ENCODE measurements around the gene RFWD3.
"Not testable (repeated sequence)": the region's sequence is repeated elsewhere in the genome, so short reads cannot be mapped to it uniquely, and the experiment has no call there.

RFWD3 gene

DNA sequence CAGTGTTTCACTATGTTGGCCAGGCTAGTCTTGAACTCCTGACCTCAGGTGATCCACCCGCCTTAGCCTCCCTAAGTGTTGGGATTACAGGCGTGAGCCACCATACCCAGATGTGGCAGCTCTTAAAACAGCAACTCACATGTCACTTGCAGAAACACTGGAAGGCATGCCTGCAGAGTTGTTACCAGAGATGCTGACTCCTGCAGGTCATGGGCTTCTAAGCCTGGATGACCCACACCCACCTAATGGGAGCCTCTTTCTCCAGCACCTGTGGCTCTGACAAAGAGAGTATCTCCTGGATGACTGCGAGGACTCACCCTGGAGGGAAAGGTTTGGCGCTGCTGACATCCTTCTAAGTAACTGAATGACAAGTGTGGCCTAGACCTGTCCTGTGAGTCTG lies 11.2 kb upstream of the RFWD3 start:
- Histone ChIP-seq H2AK5ac (ENCODE audit: low read length) (no peak overlapping the region), H4K8ac (ENCODE audit: low read depth, low read length) (no peak overlapping the region), H3K23ac (ENCODE audit: low read length) (no peak overlapping the region), H3K79me1 (ENCODE audit: low read length) (no peaks in the 10 kb centered on the region), H3K27ac (ENCODE audit: low read depth, low read length) (no peak overlapping the region), H3K56ac (ENCODE audit: low read length) (no peak overlapping the region), H3K9ac (ENCODE audit: low read length) (no peak overlapping the region), H3K4ac (ENCODE audit: low read depth, low read length) (no peak overlapping the region), H3K18ac (ENCODE audit: low read length) (no peak overlapping the region), H3K4me1 (ENCODE audit: control insufficient read depth, low read depth, low read length) (no peaks in the 10 kb centered on the region), H4K5ac (ENCODE audit: low read length) (no peak overlapping the region), H2BK15ac (replicated peaks; ENCODE audit: low read depth) (no peak overlapping the region), H2BK5ac (ENCODE audit: low read length) (no peak overlapping the region), H3K4me3 (ENCODE audit: low read length) (no peak overlapping the region), H2BK120ac (ENCODE audit: low read depth, low read length) (no peak overlapping the region), H3K36me3 (ENCODE audit: control insufficient read depth, insufficient read depth, low read length) (no peaks in the 10 kb centered on the region), H3K79me2 (ENCODE audit: control insufficient read depth, insufficient read depth, low read length) (no peaks in the 10 kb centered on the region), H3K27me3 (ENCODE audit: insufficient read depth, low read length, poor library complexity) (no peaks in the 10 kb centered on the region), H3K4me2 (ENCODE audit: low read length) (no peak overlapping the region)
- WGBS (ENCODE audit: extremely low coverage, insufficient coverage, low lambda C conversion rate), result no CpG with 5 or more reads among the region's 4 CpGs
- DNase-seq, result no peak

- H3K4ac ChIP-seq (ENCODE audit: low read depth, low read length), result no peak overlapping the region
- no peaks in the 10 kb centered on the region for H3K36me3 ChIP-seq (ENCODE audit: control insufficient read depth, insufficient read depth, low read length)
- no peaks in the 10 kb centered on the region for H3K79me2 ChIP-seq (ENCODE audit: control insufficient read depth, insufficient read depth, low read length)
- no peaks in the 10 kb centered on the region for H3K79me1 ChIP-seq (ENCODE audit: low read length)
- no peaks in the 10 kb centered on the region for H3K27me3 ChIP-seq (ENCODE audit: insufficient read depth, low read length, poor library complexity)
- H2BK5ac ChIP-seq (ENCODE audit: low read length), result no peak overlapping the region
- no peak overlapping the region for H3K23ac ChIP-seq (ENCODE audit: low read length)
- no peak overlapping the region for H3K4me2 ChIP-seq (ENCODE audit: low read length)
- no CpG with 5 or more reads among the region's 3 CpGs for whole genome bisulfite sequencing (ENCODE audit: extremely low coverage, insufficient coverage, low lambda C conversion rate)
- no peak overlapping the region for H2BK120ac ChIP-seq (ENCODE audit: low read depth, low read length)
- no peak overlapping the region for H3K56ac ChIP-seq (ENCODE audit: low read length)
- H2AK5ac ChIP-seq (ENCODE audit: low read length), result no peak overlapping the region
- no peaks in the 10 kb centered on the region for H3K4me1 ChIP-seq (ENCODE audit: control insufficient read depth, low read depth, low read length)
- no peak for DNase-seq
- no peak overlapping the region for H3K9ac ChIP-seq (ENCODE audit: low read length)
- no peak overlapping the region for H3K18ac ChIP-seq (ENCODE audit: low read length)
- H4K5ac ChIP-seq (ENCODE audit: low read length), result no peak overlapping the region
- no peak overlapping the region for H4K8ac ChIP-seq (ENCODE audit: low read depth, low read length)
- no peak overlapping the region for H3K27ac ChIP-seq (ENCODE audit: low read depth, low read length)
- no peak overlapping the region for H3K4me3 ChIP-seq (ENCODE audit: low read length)
- no peak overlapping the region for H2BK15ac ChIP-seq (replicated peaks; ENCODE audit: low read depth)
Observed at GRCh38 chr16:74673876-74674275, 7.2 kb upstream of the RFWD3 start.

GRCh38 chr16:74668877-74669276 lies 2.2 kb upstream of the RFWD3 start:
- H3K56ac ChIP-seq (ENCODE audit: low read length); H3K4me1 ChIP-seq (ENCODE audit: control insufficient read depth, low read depth, low read length); H2BK120ac ChIP-seq (ENCODE audit: low read depth, low read length); H3K9ac ChIP-seq (ENCODE audit: low read length); H3K4me3 ChIP-seq (ENCODE audit: low read length); H4K5ac ChIP-seq (ENCODE audit: low read length); H3K4ac ChIP-seq (ENCODE audit: low read depth, low read length); H3K18ac ChIP-seq (ENCODE audit: low read length); DNase-seq; H3K23ac ChIP-seq (ENCODE audit: low read length); H3K4me2 ChIP-seq (ENCODE audit: low read length); H3K27ac ChIP-seq (ENCODE audit: low read depth, low read length); H3K36me3 ChIP-seq (ENCODE audit: control insufficient read depth, insufficient read depth, low read length); H4K8ac ChIP-seq (ENCODE audit: low read depth, low read length); H2BK15ac ChIP-seq (replicated peaks; ENCODE audit: low read depth); H3K27me3 ChIP-seq (ENCODE audit: insufficient read depth, low read length, poor library complexity); H3K79me1 ChIP-seq (ENCODE audit: low read length); H2AK5ac ChIP-seq (ENCODE audit: low read length); H2BK5ac ChIP-seq (ENCODE audit: low read length): not testable (repeated sequence)
- WGBS (ENCODE audit: extremely low coverage, insufficient coverage, low lambda C conversion rate), result no CpG with 5 or more reads among the region's 10 CpGs
- H3K79me2 ChIP-seq (ENCODE audit: control insufficient read depth, insufficient read depth, low read length), result peaks cover 24% of the 10 kb centered on the region

DNA sequence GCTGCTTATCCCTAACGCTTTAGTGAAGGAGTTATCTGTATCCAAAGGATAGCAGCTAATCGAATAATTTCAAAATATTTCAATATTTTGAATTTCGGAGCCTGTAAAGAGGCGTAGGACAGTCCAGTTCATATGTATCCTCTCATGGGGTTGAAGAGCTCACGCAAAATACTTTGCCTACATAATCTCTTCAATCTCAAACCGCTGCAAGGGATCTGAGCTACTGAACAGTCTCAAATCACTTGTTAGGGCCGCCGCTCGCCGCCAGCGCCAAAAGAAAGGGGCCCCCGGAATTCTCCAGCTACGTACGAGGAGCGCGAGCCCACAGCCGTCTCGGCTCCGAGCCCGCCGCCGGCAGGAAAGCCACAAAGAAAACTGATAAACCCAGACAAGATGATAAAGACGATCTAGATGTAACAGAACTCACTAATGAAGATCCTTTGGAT lies 601 bp upstream of the RFWD3 start:
- DNase-seq, result peak; percentile 54

DNA sequence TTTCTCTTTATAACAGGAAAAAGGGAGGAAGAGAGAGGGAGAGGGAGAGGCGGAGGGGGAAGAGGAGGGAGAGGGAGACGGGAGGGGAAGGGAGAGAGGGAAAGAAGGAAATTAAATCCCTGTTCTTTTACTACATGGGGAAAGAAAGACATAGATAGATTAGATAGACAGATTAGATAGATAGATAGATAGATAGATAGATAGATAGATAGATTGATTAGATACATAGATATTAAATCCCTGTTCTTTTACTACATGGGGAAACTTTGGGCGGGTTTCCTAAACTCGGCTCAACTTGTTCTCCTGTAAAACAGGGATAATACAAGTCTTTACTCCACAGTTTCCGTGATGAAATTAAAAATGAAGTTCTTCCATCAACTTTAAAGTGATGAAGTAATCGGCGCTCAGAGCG lies 661 bp downstream of the RFWD3 start:
- H3K23ac ChIP-seq (ENCODE audit: low read length), result no peak overlapping the region
- no peak overlapping the region for H2BK120ac ChIP-seq (ENCODE audit: low read depth, low read length)
- DNase-seq, result no peak
- peaks cover 40% of the 10 kb centered on the region for H3K79me2 ChIP-seq (ENCODE audit: control insufficient read depth, insufficient read depth, low read length)
- H3K4me3 ChIP-seq (ENCODE audit: low read length), result peak overlapping the region; percentile 73
- no peak overlapping the region for H2AK5ac ChIP-seq (ENCODE audit: low read length)
- H2BK5ac ChIP-seq (ENCODE audit: low read length), result no peak overlapping the region
- H3K4ac ChIP-seq (ENCODE audit: low read depth, low read length), result peak overlapping the region; percentile 41
- peak overlapping the region; percentile 85 for H3K9ac ChIP-seq (ENCODE audit: low read length)
- peak overlapping the region; percentile 83 for H3K56ac ChIP-seq (ENCODE audit: low read length)
- WGBS (ENCODE audit: extremely low coverage, insufficient coverage, low lambda C conversion rate), result no CpG with 5 or more reads among the region's 8 CpGs
- peaks cover 11% of the 10 kb centered on the region for H3K36me3 ChIP-seq (ENCODE audit: control insufficient read depth, insufficient read depth, low read length)
- peak overlapping the region; percentile 48 for H3K4me2 ChIP-seq (ENCODE audit: low read length)
- no peaks in the 10 kb centered on the region for H3K4me1 ChIP-seq (ENCODE audit: control insufficient read depth, low read depth, low read length)
- no peak overlapping the region for H2BK15ac ChIP-seq (replicated peaks; ENCODE audit: low read depth)
- H4K5ac ChIP-seq (ENCODE audit: low read length), result no peak overlapping the region
- no peak overlapping the region for H3K27ac ChIP-seq (ENCODE audit: low read depth, low read length)
- peak overlapping the region; percentile 65 for H4K8ac ChIP-seq (ENCODE audit: low read depth, low read length)
- no peaks in the 10 kb centered on the region for H3K27me3 ChIP-seq (ENCODE audit: insufficient read depth, low read length, poor library complexity)
- H3K79me1 ChIP-seq (ENCODE audit: low read length), result peaks cover 14% of the 10 kb centered on the region
- H3K18ac ChIP-seq (ENCODE audit: low read length), result peak overlapping the region; percentile 91

More for the DNA sequence above, 601 bp upstream of the RFWD3 start:
- Histone ChIP-seq H2AK5ac (ENCODE audit: low read length) (no peak overlapping the region), H3K56ac (ENCODE audit: low read length) (peak overlapping the region; percentile 89), H3K18ac (ENCODE audit: low read length) (peak overlapping the region; percentile 32), H3K27ac (ENCODE audit: low read depth, low read length) (no peak overlapping the region), H2BK120ac (ENCODE audit: low read depth, low read length) (peak overlapping the region; percentile 47), H3K4ac (ENCODE audit: low read depth, low read length) (no peak overlapping the region), H3K36me3 (ENCODE audit: control insufficient read depth, insufficient read depth, low read length) (peaks cover 10% of the 10 kb centered on the region), H3K27me3 (ENCODE audit: insufficient read depth, low read length, poor library complexity) (no peaks in the 10 kb centered on the region), H3K4me3 (ENCODE audit: low read length) (peak overlapping the region; percentile 15), H3K79me1 (ENCODE audit: low read length) (peaks cover 14% of the 10 kb centered on the region), H4K8ac (ENCODE audit: low read depth, low read length) (peak overlapping the region; percentile 100), H3K23ac (ENCODE audit: low read length) (no peak overlapping the region), H3K4me1 (ENCODE audit: control insufficient read depth, low read depth, low read length) (no peaks in the 10 kb centered on the region), H2BK5ac (ENCODE audit: low read length) (no peak overlapping the region), H2BK15ac (replicated peaks; ENCODE audit: low read depth) (peak overlapping the region; percentile 93), H3K9ac (ENCODE audit: low read length) (peak overlapping the region; percentile 82), H3K4me2 (ENCODE audit: low read length) (peak overlapping the region; percentile 76), H4K5ac (ENCODE audit: low read length) (peak overlapping the region; percentile 86), H3K79me2 (ENCODE audit: control insufficient read depth, insufficient read depth, low read length) (peaks cover 35% of the 10 kb centered on the region)
- no CpG with 5 or more reads among the region's 23 CpGs for WGBS (ENCODE audit: extremely low coverage, insufficient coverage, low lambda C conversion rate)

- Histone ChIP-seq H3K36me3 (ENCODE audit: control insufficient read depth, insufficient read depth, low read length) (peaks cover 19% of the 10 kb centered on the region), H2BK15ac (replicated peaks; ENCODE audit: low read depth) (no peak overlapping the region), H2BK5ac (ENCODE audit: low read length) (no peak overlapping the region), H3K4me1 (ENCODE audit: control insufficient read depth, low read depth, low read length) (no peaks in the 10 kb centered on the region), H3K4ac (ENCODE audit: low read depth, low read length) (no peak overlapping the region), H3K23ac (ENCODE audit: low read length) (no peak overlapping the region), H3K4me3 (ENCODE audit: low read length) (no peak overlapping the region), H2AK5ac (ENCODE audit: low read length) (no peak overlapping the region), H3K18ac (ENCODE audit: low read length) (no peak overlapping the region), H3K79me1 (ENCODE audit: low read length) (peaks cover 23% of the 10 kb centered on the region), H3K27me3 (ENCODE audit: insufficient read depth, low read length, poor library complexity) (no peaks in the 10 kb centered on the region), H2BK120ac (ENCODE audit: low read depth, low read length) (no peak overlapping the region), H4K8ac (ENCODE audit: low read depth, low read length) (no peak overlapping the region), H3K9ac (ENCODE audit: low read length) (no peak overlapping the region), H3K79me2 (ENCODE audit: control insufficient read depth, insufficient read depth, low read length) (peaks cover 77% of the 10 kb centered on the region), H4K5ac (ENCODE audit: low read length) (no peak overlapping the region), H3K4me2 (ENCODE audit: low read length) (no peak overlapping the region), H3K56ac (ENCODE audit: low read length) (no peak overlapping the region), H3K27ac (ENCODE audit: low read depth, low read length) (no peak overlapping the region)
- no peak for DNase-seq
- WGBS (ENCODE audit: extremely low coverage, insufficient coverage, low lambda C conversion rate), result no CpG with 5 or more reads among the region's 5 CpGs
Observed at GRCh38 chr16:74661064-74661463, 5.6 kb downstream of the RFWD3 start.

All from mesendoderm (in vitro differentiated cells).